Left lobe of liver (tissue), 2 donors: ENCODE data around the gene LRRC8D. TPM values are rescaled to one million over a fixed set of nuclear protein-coding genes. Genes with fewer than 3 reads are reported as not detected.
A peak's percentile ranks its signal among the peaks of the same experiment; 100 is the strongest.

Experiments used
- ATAC-seq: fragments of 200-7000 bp; cut with Tn5 transposase; one replicate; pipeline ENCODE4 v1.9.1; 2020; ENCODE audit warnings: mild to moderate bottlenecking, moderate library complexity
- DNase-seq: peaks from one replicate; pipeline ENCODE4 v3.0.0-alpha.2; 2020; ENCODE audit warnings: low spot score
- total RNA-seq: library from RNA; stranded (reverse); gene quantifications from one replicate; pipeline ENCODE4 v1.2.1, GENCODE V29; 2021
- donor health status: DM: no; HTN: no; CAD: no; lungs with moderate emphysema.
- donor health status: DM: no; HTN: yes; CAD: no.

Gene LRRC8D
- total RNA-seq, 1 donor from 2014 or later, result 22.1 TPM

- ATAC-seq (peak; percentile 36), DNase-seq (no peak)
Observed at GRCh38 chr1:89865498-89866382, 44.9 kb downstream of the LRRC8D start.

- ATAC-seq (no peak), DNase-seq (no peak)
Observed at GRCh38 chr1:89866568-89866967, 45.7 kb downstream of the LRRC8D start.

- DNase-seq (no peak), ATAC-seq (peak; percentile 78)
Observed at GRCh38 chr1:89870998-89871397, 50.2 kb downstream of the LRRC8D start.

GRCh38 chr1:89871768-89872473, 51.1 kb downstream of the LRRC8D start:
- ATAC-seq (peak; percentile 78), DNase-seq (peak; percentile 59)

- no peak for DNase-seq
- no peak for ATAC-seq
Observed at GRCh38 chr1:89872567-89872966, 51.7 kb downstream of the LRRC8D start.

GRCh38 chr1:89873288-89873687, 52.5 kb downstream of the LRRC8D start:
- ATAC-seq (no peak), DNase-seq (no peak)

- DNase-seq (no peak), ATAC-seq (no peak)
Observed at GRCh38 chr1:89873770-89874169, 52.9 kb downstream of the LRRC8D start.

GRCh38 chr1:89876463-89876862, 55.6 kb downstream of the LRRC8D start:
- no peak for DNase-seq
- ATAC-seq, result no peak

GRCh38 chr1:89877756-89878155, 56.9 kb downstream of the LRRC8D start:
- DNase-seq (no peak), ATAC-seq (no peak)

- ATAC-seq, result no peak
- no peak for DNase-seq
Observed at GRCh38 chr1:89878256-89878655, 57.4 kb downstream of the LRRC8D start.

GRCh38 chr1:89880679-89881078, 59.8 kb downstream of the LRRC8D start:
- DNase-seq (no peak), ATAC-seq (no peak)

GRCh38 chr1:89881415-89882058, 60.7 kb downstream of the LRRC8D start:
- DNase-seq, result no peak
- ATAC-seq, result peak; percentile 77

- ATAC-seq (no peak), DNase-seq (no peak)
Observed at GRCh38 chr1:89882348-89883029, 61.7 kb downstream of the LRRC8D start.

- DNase-seq (no peak), ATAC-seq (no peak)
Observed at GRCh38 chr1:89883030-89883379, 62.2 kb downstream of the LRRC8D start.

GRCh38 chr1:89884718-89885596, 64.1 kb downstream of the LRRC8D start:
- no peak for DNase-seq
- ATAC-seq, result no peak

GRCh38 chr1:89887270-89887669, 66.4 kb downstream of the LRRC8D start:
- DNase-seq, result no peak
- peak; percentile 89 for ATAC-seq

GRCh38 chr1:89887713-89888112, 66.9 kb downstream of the LRRC8D start:
- ATAC-seq (no peak), DNase-seq (no peak)

GRCh38 chr1:89888480-89889322, 67.9 kb downstream of the LRRC8D start:
- ATAC-seq (no peak), DNase-seq (no peak)

GRCh38 chr1:89889323-89889615, 68.4 kb downstream of the LRRC8D start:
- no peak for DNase-seq
- ATAC-seq, result no peak
